Nephron (organoid): ENCODE results near the gene LSP1.
A peak's percentile ranks its signal among the peaks of the same experiment; 100 is the strongest.

ENCODE experiments used
- H3K27ac Mint-ChIP-seq, 3 experiments: 2 replicates each; pipeline ENCODE4 v1.8.0; 2020; ENCODE audit warnings: mixed read lengths in 3 of 3, mild to moderate bottlenecking in 2 of 3, moderate library complexity in 1 of 3
- H3K27me3 Mint-ChIP-seq: 2 replicates; pipeline ENCODE4 v1.8.0; 2021; ENCODE audit warnings: low read depth, mild to moderate bottlenecking, moderate library complexity, mixed read lengths
- H3K36me3 Mint-ChIP-seq: 2 replicates; pipeline ENCODE4 v1.8.0; 2020; ENCODE audit warnings: low read depth, mixed read lengths
- H3K4me1 Mint-ChIP-seq: 2 replicates; pipeline ENCODE4 v1.8.0; 2020; ENCODE audit warnings: mixed read lengths
- H3K4me3 Mint-ChIP-seq, 3 experiments: 2 replicates each; pipeline ENCODE4 v1.8.0; 2020; ENCODE audit warnings: mild to moderate bottlenecking in 3 of 3, mixed read lengths in 3 of 3, moderate library complexity in 2 of 3
- H3K9me3 Mint-ChIP-seq: 2 replicates; pipeline ENCODE4 v1.8.0; 2020; ENCODE audit warnings: mixed read lengths
- TF ChIP-seq, protein P1 (sequence below), 3 experiments: fragments of 200-600 bp; sonication (generic); IDR thresholded peaks; one replicate each; pipeline ENCODE4 v1.5.0; 2021; ENCODE audit warnings: antibody characterized with exemption in 3 of 3; ENCODE audit not compliant: unreplicated experiment in 3 of 3

LSP1 gene

DNA sequence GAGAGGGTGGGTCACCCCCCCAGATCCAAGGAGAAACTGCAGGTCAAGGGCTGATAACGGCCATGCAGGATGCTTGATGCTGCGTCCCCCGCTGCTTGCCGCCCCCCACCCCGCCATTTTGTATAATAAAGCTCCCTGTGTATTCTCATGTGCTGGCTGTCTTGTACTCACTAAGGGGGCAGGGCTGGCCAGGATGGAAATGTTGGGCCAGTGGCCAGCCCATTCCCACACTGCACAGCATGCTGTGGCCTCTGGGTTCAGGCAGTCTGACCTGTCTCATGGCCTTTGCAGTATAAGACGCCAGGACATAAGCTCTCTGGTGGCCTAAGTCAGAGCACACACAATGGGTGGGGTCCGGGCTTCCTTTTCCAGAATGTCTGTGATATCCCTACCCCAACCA, 39.2 kb downstream of the LSP1 start:
- H3K27ac Mint-ChIP-seq: peak overlapping the region in 1 of 3 experiments; percentile 26
- peaks cover 7% of the 10 kb centered on the region for H3K27me3 Mint-ChIP-seq
- TF ChIP-seq, protein P1, sequence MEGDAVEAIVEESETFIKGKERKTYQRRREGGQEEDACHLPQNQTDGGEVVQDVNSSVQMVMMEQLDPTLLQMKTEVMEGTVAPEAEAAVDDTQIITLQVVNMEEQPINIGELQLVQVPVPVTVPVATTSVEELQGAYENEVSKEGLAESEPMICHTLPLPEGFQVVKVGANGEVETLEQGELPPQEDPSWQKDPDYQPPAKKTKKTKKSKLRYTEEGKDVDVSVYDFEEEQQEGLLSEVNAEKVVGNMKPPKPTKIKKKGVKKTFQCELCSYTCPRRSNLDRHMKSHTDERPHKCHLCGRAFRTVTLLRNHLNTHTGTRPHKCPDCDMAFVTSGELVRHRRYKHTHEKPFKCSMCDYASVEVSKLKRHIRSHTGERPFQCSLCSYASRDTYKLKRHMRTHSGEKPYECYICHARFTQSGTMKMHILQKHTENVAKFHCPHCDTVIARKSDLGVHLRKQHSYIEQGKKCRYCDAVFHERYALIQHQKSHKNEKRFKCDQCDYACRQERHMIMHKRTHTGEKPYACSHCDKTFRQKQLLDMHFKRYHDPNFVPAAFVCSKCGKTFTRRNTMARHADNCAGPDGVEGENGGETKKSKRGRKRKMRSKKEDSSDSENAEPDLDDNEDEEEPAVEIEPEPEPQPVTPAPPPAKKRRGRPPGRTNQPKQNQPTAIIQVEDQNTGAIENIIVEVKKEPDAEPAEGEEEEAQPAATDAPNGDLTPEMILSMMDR (IDR thresholded peaks at IDR 0.05; ENCODE audit: unreplicated experiment in 3 of 3): no peak
- peaks cover 22% of the 10 kb centered on the region for H3K4me1 Mint-ChIP-seq
- H3K36me3 Mint-ChIP-seq: no peaks in the 10 kb centered on the region
- no peak overlapping the region for H3K4me3 Mint-ChIP-seq
- no peaks in the 10 kb centered on the region for H3K9me3 Mint-ChIP-seq

DNA sequence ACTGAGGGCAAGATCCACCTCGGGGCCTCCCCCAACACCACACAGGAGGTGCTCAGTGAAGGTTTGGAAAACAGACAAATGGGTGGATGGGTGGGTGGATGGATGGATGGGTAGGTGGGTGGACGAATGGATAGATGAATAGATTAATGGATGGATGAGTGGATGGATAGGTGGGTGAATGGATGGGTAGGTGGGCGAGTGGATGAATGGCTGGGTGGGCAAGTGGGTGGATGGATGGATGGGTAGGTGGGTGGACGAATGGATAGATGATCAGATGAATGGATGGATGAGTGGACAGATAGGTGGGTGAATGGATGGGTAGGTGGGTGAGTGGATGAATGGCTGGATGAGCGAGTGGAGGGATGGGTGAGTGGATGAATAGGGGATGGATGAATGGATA, 39.7 kb downstream of the LSP1 start:
- H3K4me3 Mint-ChIP-seq: no peak overlapping the region

GRCh38 chr11:1893581-1894359, 40.9 kb downstream of the LSP1 start:
- no peaks in the 10 kb centered on the region for H3K36me3 Mint-ChIP-seq
- TF ChIP-seq, protein P1 (IDR thresholded peaks at IDR 0.05; ENCODE audit: unreplicated experiment in 3 of 3): no peak
- H3K27me3 Mint-ChIP-seq: peaks cover 7% of the 10 kb centered on the region
- H3K4me3 Mint-ChIP-seq: no peak overlapping the region
- H3K27ac Mint-ChIP-seq: peak overlapping the region; percentile 93 to 94 (median 94)
- no peaks in the 10 kb centered on the region for H3K9me3 Mint-ChIP-seq
- peaks cover 24% of the 10 kb centered on the region for H3K4me1 Mint-ChIP-seq

More for the DNA sequence above, 39.7 kb downstream of the LSP1 start:
- H3K27me3 Mint-ChIP-seq: peaks cover 7% of the 10 kb centered on the region
- H3K27ac Mint-ChIP-seq: peak overlapping the region in 1 of 3 experiments; percentile 69
- no peaks in the 10 kb centered on the region for H3K9me3 Mint-ChIP-seq
- peaks cover 24% of the 10 kb centered on the region for H3K4me1 Mint-ChIP-seq
- no peaks in the 10 kb centered on the region for H3K36me3 Mint-ChIP-seq
- TF ChIP-seq, protein P1 (IDR thresholded peaks at IDR 0.05; ENCODE audit: unreplicated experiment in 3 of 3): no peak

DNA sequence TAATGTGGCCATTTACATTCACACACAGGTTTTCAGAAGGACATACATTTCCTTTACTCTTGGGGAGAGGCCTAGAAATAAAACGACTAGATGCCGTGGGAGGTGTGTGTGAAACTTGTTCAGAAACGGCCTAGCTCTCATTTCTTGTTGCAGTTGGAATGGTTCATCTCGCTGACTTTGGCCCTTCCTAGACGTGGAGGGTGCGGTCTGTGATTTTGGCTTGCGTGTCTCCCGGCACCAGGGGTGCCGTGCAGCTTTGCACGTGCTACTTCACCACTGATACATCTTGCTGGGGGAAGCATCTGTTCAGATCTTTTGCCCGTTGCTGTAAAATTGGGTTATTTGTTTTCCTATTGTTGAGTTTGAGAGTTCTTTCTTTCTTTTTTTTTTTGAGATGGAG, 41.9 kb downstream of the LSP1 start:
- TF ChIP-seq, protein P1 (IDR thresholded peaks at IDR 0.05; ENCODE audit: unreplicated experiment in 3 of 3): no peak
- Mint-ChIP-seq H3K4me3 (no peak overlapping the region), H3K27ac (peak overlapping the region; percentile 93 to 94 (median 94)), H3K36me3 (no peaks in the 10 kb centered on the region), H3K9me3 (no peaks in the 10 kb centered on the region), H3K4me1 (peaks cover 22% of the 10 kb centered on the region), H3K27me3 (peaks cover 7% of the 10 kb centered on the region)

GRCh38 chr11:1896468-1896867, 43.6 kb downstream of the LSP1 start:
- Mint-ChIP-seq H3K9me3 (no peaks in the 10 kb centered on the region), H3K4me1 (peaks cover 25% of the 10 kb centered on the region), H3K27me3 (peaks cover 11% of the 10 kb centered on the region), H3K27ac (peak overlapping the region; percentile 64 to 94 (median 94)), H3K4me3 (no peak overlapping the region), H3K36me3 (no peaks in the 10 kb centered on the region)
- TF ChIP-seq, protein P1 (IDR thresholded peaks at IDR 0.05; ENCODE audit: unreplicated experiment in 3 of 3): no peak

GRCh38 chr11:1896923-1897322, 44.0 kb downstream of the LSP1 start:
- Mint-ChIP-seq H3K27me3 (peaks cover 12% of the 10 kb centered on the region), H3K36me3 (no peaks in the 10 kb centered on the region), H3K27ac (peak overlapping the region in 1 of 3 experiments; percentile 94), H3K4me3 (no peak overlapping the region), H3K4me1 (peaks cover 27% of the 10 kb centered on the region), H3K9me3 (no peaks in the 10 kb centered on the region)
- TF ChIP-seq, protein P1 (IDR thresholded peaks at IDR 0.05; ENCODE audit: unreplicated experiment in 3 of 3): no peak
